Endothelial cell of umbilical vein (primary cell): Measurements from ENCODE around the gene AMHR2. TPM values are rescaled to one million over a fixed set of nuclear protein-coding genes. Genes with fewer than 3 reads are reported as not detected.

Experiments
- BruUV-seq: library from RNA; stranded (reverse); fragments of 400-500 nt; replicated peaks from 2 replicates; lab custom pipeline; 2021; lab: Mats Ljungman, UMichigan
- CTCF ChIA-PET: fragments of 300-600, 350-600 bp; sonication (Branson Sonifier 250); formaldehyde crosslinking; loops from one replicate; lab custom pipeline; 2021; ENCODE audit warnings: antibody characterized with exemption, inconsistent platforms; lab: Charles Lee
- POLR2A ChIA-PET: fragments of 300-600, 350-600 bp; sonication (Branson Sonifier 250); formaldehyde crosslinking; loops from one replicate; lab custom pipeline; 2021; ENCODE audit warnings: antibody characterized with exemption, inconsistent platforms; lab: Charles Lee
- DNase-seq: peaks from one replicate; pipeline ENCODE4 v3.0.0-alpha.2; 2011; ENCODE audit warnings: low read depth, low spot score
- FAIRE-seq: peaks from 2 replicates; lab custom pipeline; 2011; peaks lifted over from hg19 to GRCh38; lab: Jason Lieb, UNC
- H2AFZ ChIP-seq: 2 replicates; pipeline ENCODE4 v1.6.0; 2012; ENCODE audit warnings: low read depth, low read length, control low read depth, inconsistent platforms
- H3K27ac ChIP-seq: 2 replicates; pipeline ENCODE4 v1.5.1; 2011; ENCODE audit warnings: low read depth, mild to moderate bottlenecking, control low read depth, low read length, moderate library complexity; ENCODE audit not compliant: insufficient read depth
- H3K27me3 ChIP-seq, 2 experiments: 2 replicates each; pipeline versions ENCODE4 v1.6.0 to v1.6.1; 2011; ENCODE audit warnings: low read length in 2 of 2, mixed read lengths in 1 of 2; ENCODE audit not compliant: control insufficient read depth in 2 of 2, insufficient read depth in 2 of 2
- H3K36me3 ChIP-seq, 2 experiments: 2 replicates in 1 of 2; 3 replicates in 1 of 2; pipeline ENCODE4 v1.5.1; 2011; ENCODE audit warnings: low read length in 2 of 2, mild to moderate bottlenecking in 1 of 2, moderate library complexity in 1 of 2; ENCODE audit not compliant: control insufficient read depth in 2 of 2, insufficient read depth in 2 of 2; ENCODE audit errors: extremely low read depth in 1 of 2
- H3K4me1 ChIP-seq: 3 replicates; pipeline ENCODE4 v1.5.1; 2011; ENCODE audit warnings: mild to moderate bottlenecking, low read length; ENCODE audit not compliant: control insufficient read depth, insufficient read depth; ENCODE audit errors: extremely low read depth
- H3K4me2 ChIP-seq: 2 replicates; pipeline ENCODE4 v1.6.1; 2011; ENCODE audit warnings: low read length, control low read depth, mixed read lengths; ENCODE audit not compliant: insufficient read depth
- H3K4me3 ChIP-seq, 3 experiments: fragments of 200-600 bp in 1 of 3; sonication (generic), shearing (Covaris generic) in 1 of 3; replicated peaks in 1 of 3; 2 replicates each; pipeline ENCODE4 v1.5.1; 2011 to 2016; ENCODE audit warnings: control low read depth in 3 of 3, low read length in 3 of 3, mild to moderate bottlenecking in 2 of 3, inconsistent platforms in 1 of 3, low read depth in 1 of 3, moderate library complexity in 1 of 3; ENCODE audit not compliant: insufficient read depth in 1 of 3
- H3K79me2 ChIP-seq: 2 replicates; pipeline ENCODE4 v1.6.0; 2012; ENCODE audit warnings: low read length, inconsistent platforms; ENCODE audit not compliant: control insufficient read depth, insufficient read depth
- H3K9ac ChIP-seq: replicated peaks from 2 replicates; pipeline ENCODE3; 2011; ENCODE audit warnings: low read length, control low read depth; ENCODE audit not compliant: insufficient read depth; ENCODE audit errors: extremely low read depth
- H3K9me1 ChIP-seq: replicated peaks from 3 replicates; pipeline ENCODE4 v1.6.0; 2011; ENCODE audit warnings: mild to moderate bottlenecking, low read length; ENCODE audit not compliant: control insufficient read depth, insufficient read depth; ENCODE audit errors: extremely low read depth
- H3K9me3 ChIP-seq: replicated peaks from 2 replicates; pipeline ENCODE4 v1.5.1; 2012; ENCODE audit warnings: low read length, inconsistent platforms; ENCODE audit not compliant: control insufficient read depth, insufficient read depth
- H4K20me1 ChIP-seq: replicated peaks from 2 replicates; pipeline ENCODE3; 2011; ENCODE audit warnings: mild to moderate bottlenecking, low read length; ENCODE audit not compliant: control insufficient read depth, insufficient read depth; ENCODE audit errors: extremely low read depth
- CTCF ChIP-seq, 2 donors: IDR thresholded peaks; 1 replicate in 1 of 2; 2 replicates in 1 of 2; pipeline ENCODE4 v1.5.1; 2011; ENCODE audit warnings: low read length in 2 of 2, mild to moderate bottlenecking in 2 of 2, moderate library complexity in 2 of 2, control low read depth in 1 of 2, inconsistent platforms in 1 of 2, low read depth in 1 of 2; ENCODE audit not compliant: insufficient read depth in 1 of 2; ENCODE audit errors: extremely low read depth in 1 of 2
- EZH2 ChIP-seq: IDR thresholded peaks from 2 replicates; pipeline ENCODE4 v1.6.1; 2012; ENCODE audit warnings: borderline replicate concordance, low read depth, mild to moderate bottlenecking, moderate library complexity, low read length, inconsistent platforms; ENCODE audit not compliant: severe bottlenecking
- FOS ChIP-seq: IDR thresholded peaks from 2 replicates; pipeline ENCODE4 v1.6.1; 2011; ENCODE audit warnings: mild to moderate bottlenecking, low read length, moderate library complexity, borderline replicate concordance; ENCODE audit not compliant: insufficient read depth
- GATA2 ChIP-seq: IDR thresholded peaks from 2 replicates; pipeline ENCODE4 v1.7.0; 2011; ENCODE audit warnings: low read depth, mild to moderate bottlenecking, moderate library complexity, mixed read lengths, low read length; ENCODE audit not compliant: insufficient read length, insufficient read depth
- JUN ChIP-seq: IDR thresholded peaks from 2 replicates; pipeline ENCODE4 v1.6.1; 2011; ENCODE audit warnings: borderline replicate concordance, low read depth; ENCODE audit not compliant: insufficient read length, insufficient read depth
- MAX ChIP-seq: IDR thresholded peaks from 2 replicates; pipeline ENCODE4 v1.6.1; 2011; ENCODE audit not compliant: insufficient read depth, insufficient read length
- MYC ChIP-seq: IDR thresholded peaks from one replicate; pipeline ENCODE4 v1.6.1; 2011; ENCODE audit warnings: mild to moderate bottlenecking, low read depth, low read length
- POLR2A ChIP-seq: IDR thresholded peaks from 2 replicates; pipeline ENCODE4 v1.6.1; 2012; ENCODE audit warnings: low read depth, mild to moderate bottlenecking, control low read depth, low read length
- POLR2AphosphoS5 ChIP-seq: IDR thresholded peaks from 2 replicates; pipeline ENCODE4 v1.6.1; 2012; ENCODE audit warnings: low read depth, mild to moderate bottlenecking, control low read depth, low read length, moderate library complexity; ENCODE audit not compliant: insufficient read depth
- dilution Hi-C: fragments of 300-500 bp; cut with MboI; formaldehyde crosslinking; loops from one replicate; pipeline ENCODE4 v1.15.0; 2019; ENCODE audit warnings: low sequenced_read_pairs; ENCODE audit not compliant: extremely low pct_ligation_motif_present
- intact Hi-C: fragments of 100-400 bp; cut with micrococcal nuclease; formaldehyde crosslinking; loops from one replicate; pipeline ENCODE4 v1.10.0; 2022
- polyA plus RNA-seq, 4 experiments: library from polyadenylated mRNA; depleted of rRNA in 3 of 4; stranded (reverse) in 3 of 4; unstranded in 1 of 4; fragments of >200 nt; gene quantifications; 2 replicates each; pipeline versions ENCODE4 v1.2.1 to v1.2.3, GENCODE V29; 2011 to 2012; ENCODE audit warnings: missing spikeins in 1 of 4
- total RNA-seq: library from RNA; stranded (reverse); gene quantifications from 2 replicates; pipeline ENCODE4 v1.2.3, GENCODE V29; 2021

Gene AMHR2
- total and polyA plus RNA-seq, 2 donors (not counting 3 experiments of a cell fraction or from before 2014, with no cell fraction given): not detected

- no peak for FAIRE-seq
- ChIA-PET CTCF (no interaction called here), POLR2A (interaction anchor here (0.5 to 0.6 kb wide), 2 partner anchors 16 to 121 kb away, joined by 3 to 6 read pairs; no protein-coding TSS in a partner anchor)
- Histone ChIP-seq H4K20me1 (peaks cover 21% of the 10 kb centered on the region), H3K9me1 (no peaks in the 10 kb centered on the region), H3K4me1 (peaks cover 12% of the 10 kb centered on the region), H3K27me3 (no peaks in the 10 kb centered on the region), H3K27ac (no peak overlapping the region), H2AFZ (no peak overlapping the region), H3K9ac (no peak overlapping the region), H3K4me2 (no peak overlapping the region), H3K79me2 (peaks cover 92% of the 10 kb centered on the region), H3K9me3 (no peaks in the 10 kb centered on the region), H3K4me3 (no peak overlapping the region), H3K36me3 (peaks cover 40 to 57% of the 10 kb centered on the region in 2 experiments)
- TF ChIP-seq MAX (no peak), FOS (no peak), JUN (no peak), GATA2 (no peak), POLR2AphosphoS5 (no peak), EZH2 (no peak), MYC (no peak), POLR2A (no peak), CTCF (IDR thresholded peaks at IDR 0.05; ENCODE audit: extremely low read depth in 1 of 2, insufficient read depth in 1 of 2, low read depth in 1 of 2, low read length in 2 of 2) (no peak)
- DNase-seq: no peak
- BruUV-seq: no TSS peak
- intact Hi-C loops: no loop called here
- dilution Hi-C loops: no loop called here
These were observed 33.2 kb downstream of the AMHR2 start for GRCh38 chr12:53456654-53457366.
